GM23248 (cell line): ENCODE results near the gene ENTPD2. TPM values are rescaled to one million over a fixed set of nuclear protein-coding genes. Genes with fewer than 3 reads are reported as not detected.
"Not testable (repeated sequence)": the region's sequence is repeated elsewhere in the genome, so short reads cannot be mapped to it uniquely, and the experiment has no call there.

Experiments used
- DNase-seq: peaks from one replicate; pipeline ENCODE4 v3.0.0-alpha.2; 2015
- H2AFZ ChIP-seq: fragments of 200-600 bp; sonication (generic); 2 replicates; pipeline ENCODE4 v1.6.1; 2016; ENCODE audit warnings: antibody characterized with exemption
- H3F3A ChIP-seq: fragments of 200-600 bp; sonication (generic); 2 replicates; pipeline ENCODE4 v1.6.1; 2016; ENCODE audit warnings: mild to moderate bottlenecking, antibody characterized with exemption, mixed run types; ENCODE audit not compliant: insufficient read depth
- H3K27ac ChIP-seq: fragments of 200-600 bp; sonication (generic); 2 replicates; pipeline ENCODE4 v1.5.1; 2016; ENCODE audit warnings: mild to moderate bottlenecking
- H3K27me3 ChIP-seq: fragments of 200-600 bp; sonication (generic); replicated peaks from 2 replicates; pipeline ENCODE4 v1.6.1; 2016; ENCODE audit warnings: mild to moderate bottlenecking; ENCODE audit not compliant: insufficient read depth
- H3K36me3 ChIP-seq: fragments of 200-600 bp; sonication (generic); 2 replicates; pipeline ENCODE4 v1.6.1; 2016; ENCODE audit warnings: low read depth, mild to moderate bottlenecking
- H3K4me1 ChIP-seq: fragments of 200-600 bp; sonication (generic); 2 replicates; pipeline ENCODE4 v1.6.1; 2016; ENCODE audit warnings: mild to moderate bottlenecking; ENCODE audit not compliant: insufficient read depth
- H3K4me2 ChIP-seq: fragments of 200-600 bp; sonication (generic); one replicate; pipeline ENCODE4 v1.6.1; 2016; ENCODE audit warnings: mild to moderate bottlenecking; ENCODE audit not compliant: unreplicated experiment
- H3K4me3 ChIP-seq: fragments of 200-600 bp; sonication (generic); 2 replicates; pipeline ENCODE4 v1.5.1; 2016; ENCODE audit warnings: mild to moderate bottlenecking
- H3K79me2 ChIP-seq: fragments of 200-600 bp; sonication (generic); 2 replicates; pipeline ENCODE4 v1.6.1; 2016; ENCODE audit warnings: mild to moderate bottlenecking; ENCODE audit not compliant: insufficient read depth
- H3K9ac ChIP-seq: fragments of 200-600 bp; sonication (generic); 2 replicates; pipeline ENCODE4 v1.6.1; 2016; ENCODE audit warnings: mild to moderate bottlenecking
- H3K9me2 ChIP-seq: fragments of 200-600 bp; sonication (generic); 2 replicates; pipeline ENCODE4 v1.6.1; 2016; ENCODE audit warnings: mixed run types, mild to moderate bottlenecking, moderate library complexity; ENCODE audit not compliant: insufficient read depth
- H3K9me3 ChIP-seq: fragments of 200-600 bp; sonication (generic); one replicate; pipeline ENCODE4 v1.6.1; 2017; ENCODE audit warnings: low read depth
- H4K20me1 ChIP-seq: fragments of 200-600 bp; sonication (generic); 2 replicates; pipeline ENCODE4 v1.6.0; 2016; ENCODE audit not compliant: insufficient read depth
- EZH2 ChIP-seq: fragments of 200-600 bp; sonication (generic); IDR thresholded peaks from 2 replicates; pipeline ENCODE4 v1.6.1; 2018; ENCODE audit warnings: antibody characterized with exemption, mild to moderate bottlenecking; ENCODE audit not compliant: insufficient read depth, poor library complexity, severe bottlenecking
- EZH2phosphoT487 ChIP-seq: fragments of 200-600 bp; sonication (generic); IDR thresholded peaks from 2 replicates; pipeline ENCODE4 v1.6.1; 2018; ENCODE audit warnings: antibody characterized with exemption, moderate library complexity, mild to moderate bottlenecking, low read depth; ENCODE audit not compliant: insufficient read depth
- WGBS, 2 experiments: methylation state at CpG; one replicate each; pipeline ENCODE4 v1.1.6; 2015 to 2017; ENCODE audit warnings: low lambda C conversion rate in 2 of 2, low coverage in 1 of 2; ENCODE audit errors: missing lambda C conversion rate in 2 of 2; 5-methylcytosine and 5-hydroxymethylcytosine counted together
- in situ Hi-C: fragments of 300-500 bp; cut with MboI; formaldehyde crosslinking; loops from 2 replicates; pipeline ENCODE4 v1.15.0; 2020
- polyA plus RNA-seq: library from polyadenylated mRNA; unstranded; fragments of >200 nt; fragmentation: Nextera tagmentation; extraction: Ambion mirVana; gene quantifications from 2 replicates; pipeline ENCODE4 v1.2.1, GENCODE V29; 2016
- total RNA-seq: library from RNA; depleted of rRNA; stranded (reverse); fragments of >200 nt; shearing (Covaris generic); gene quantifications from 2 replicates; pipeline ENCODE4 v1.2.3, GENCODE V29; 2014

ENTPD2 gene
- total and polyA plus RNA-seq, 2 experiments from 2014 or later: not detected

GRCh38 chr9:137006116-137007003 is 47.5 kb downstream of the ENTPD2 start:
- Histone ChIP-seq H3K27ac (no peak overlapping the region), H3K4me2 (no peak overlapping the region), H2AFZ (no peak overlapping the region), H3K79me2 (no peaks in the 10 kb centered on the region), H3K36me3 (no peaks in the 10 kb centered on the region), H3F3A (no peaks in the 10 kb centered on the region), H3K4me1 (no peaks in the 10 kb centered on the region), H3K9ac (no peak overlapping the region), H4K20me1 (no peaks in the 10 kb centered on the region), H3K4me3 (no peak overlapping the region), H3K27me3 (no peaks in the 10 kb centered on the region), H3K9me2 (no peaks in the 10 kb centered on the region), H3K9me3 (no peaks in the 10 kb centered on the region)
- 82 to 83% methylated on average over 21 to 24 of the region's 24 CpGs for WGBS, 2 experiments
- TF ChIP-seq EZH2 (no peak), EZH2phosphoT487 (no peak)
- no peak for DNase-seq
- in situ Hi-C loops: no loop called here

- H4K20me1 ChIP-seq, H2AFZ ChIP-seq, H3K27ac ChIP-seq, in situ Hi-C loops, H3K9ac ChIP-seq, DNase-seq, H3K4me2 ChIP-seq, H3K4me3 ChIP-seq, H3K79me2 ChIP-seq, H3K27me3 ChIP-seq, H3K9me2 ChIP-seq, H3F3A ChIP-seq, H3K9me3 ChIP-seq, H3K36me3 ChIP-seq: not testable (repeated sequence)
- WGBS, 2 experiments: 33 to 36% methylated on average over 17 of the region's 17 CpGs
- H3K4me1 ChIP-seq: peaks cover 11% of the 10 kb centered on the region
Measured at GRCh38 chr9:137004285-137004684, 49.6 kb downstream of the ENTPD2 start.

GRCh38 chr9:137002646-137003041 is 51.2 kb downstream of the ENTPD2 start:
- Histone ChIP-seq H3K27me3 (no peaks in the 10 kb centered on the region), H3K27ac (no peak overlapping the region), H3K79me2 (no peaks in the 10 kb centered on the region), H4K20me1 (no peaks in the 10 kb centered on the region), H3K36me3 (no peaks in the 10 kb centered on the region), H3K4me3 (no peak overlapping the region), H2AFZ (no peak overlapping the region), H3K9me2 (no peaks in the 10 kb centered on the region), H3K9ac (no peak overlapping the region), H3K4me2 (no peak overlapping the region), H3F3A (peaks cover 10% of the 10 kb centered on the region; the same call in 1 of the 2 replicates), H3K9me3 (no peaks in the 10 kb centered on the region), H3K4me1 (peaks cover 11% of the 10 kb centered on the region)
- TF ChIP-seq EZH2phosphoT487 (no peak), EZH2 (no peak)
- WGBS, 2 experiments: 82 to 86% methylated on average over 10 of the region's 10 CpGs
- in situ Hi-C loops: no loop called here
- no peak for DNase-seq

DNA sequence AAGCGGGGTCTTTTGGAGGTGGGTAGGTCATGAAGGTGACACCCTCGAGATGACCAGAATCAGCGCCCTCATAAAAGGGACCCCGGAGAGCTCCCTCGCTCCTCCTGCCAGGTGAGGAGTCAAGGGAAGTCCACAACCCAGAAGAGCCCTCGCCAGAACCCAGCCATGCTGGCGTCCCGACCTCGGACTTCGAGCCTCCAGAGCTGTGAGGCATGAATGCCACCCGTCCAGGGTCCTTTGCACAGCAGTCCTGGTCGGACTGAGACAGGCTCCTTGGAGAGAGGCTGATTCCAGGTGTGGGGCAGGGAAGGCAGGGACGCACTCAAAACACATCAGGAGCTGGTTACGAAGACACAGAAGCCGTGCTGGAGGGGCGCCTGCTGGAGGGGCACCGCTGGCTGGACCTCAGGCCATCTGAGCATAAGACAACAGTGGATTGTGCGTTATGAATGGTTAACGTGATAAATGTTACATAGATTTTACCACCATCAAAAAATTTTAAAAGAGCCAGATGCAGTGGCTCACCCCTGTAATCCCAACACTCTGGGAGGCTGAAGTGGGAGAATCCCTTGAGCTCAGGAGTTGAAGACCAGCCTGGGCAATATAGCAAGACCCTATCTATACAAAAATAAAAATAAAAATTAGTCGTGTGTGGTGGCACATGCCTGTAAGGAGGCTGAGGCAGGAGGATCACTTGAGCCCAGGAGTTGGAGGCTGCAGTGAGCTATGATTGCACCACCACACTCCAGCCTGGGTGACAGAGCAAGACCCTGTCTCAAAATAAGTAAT is 51.8 kb downstream of the ENTPD2 start:
- no peaks in the 10 kb centered on the region for H3K36me3 ChIP-seq
- H3K9me3 ChIP-seq: no peaks in the 10 kb centered on the region
- H4K20me1 ChIP-seq: no peaks in the 10 kb centered on the region
- H3K4me2 ChIP-seq: no peak overlapping the region
- peaks cover 11% of the 10 kb centered on the region for H3K4me1 ChIP-seq
- no peaks in the 10 kb centered on the region for H3K79me2 ChIP-seq
- TF ChIP-seq EZH2 (no peak), EZH2phosphoT487 (no peak)
- 64 to 66% methylated on average over 20 of the region's 20 CpGs for WGBS, 2 experiments
- H3K4me3 ChIP-seq: no peak overlapping the region
- H3K9me2 ChIP-seq: no peaks in the 10 kb centered on the region
- H3K9ac ChIP-seq: no peak overlapping the region
- in situ Hi-C loops: no loop called here
- no peak for DNase-seq
- no peak overlapping the region for H2AFZ ChIP-seq
- no peak overlapping the region for H3K27ac ChIP-seq
- peaks cover 10% of the 10 kb centered on the region; the same call in 1 of the 2 replicates for H3F3A ChIP-seq
- H3K27me3 ChIP-seq: no peaks in the 10 kb centered on the region
